Measurements from ENCODE around the gene SPDYC.

Gene SPDYC

DNA sequence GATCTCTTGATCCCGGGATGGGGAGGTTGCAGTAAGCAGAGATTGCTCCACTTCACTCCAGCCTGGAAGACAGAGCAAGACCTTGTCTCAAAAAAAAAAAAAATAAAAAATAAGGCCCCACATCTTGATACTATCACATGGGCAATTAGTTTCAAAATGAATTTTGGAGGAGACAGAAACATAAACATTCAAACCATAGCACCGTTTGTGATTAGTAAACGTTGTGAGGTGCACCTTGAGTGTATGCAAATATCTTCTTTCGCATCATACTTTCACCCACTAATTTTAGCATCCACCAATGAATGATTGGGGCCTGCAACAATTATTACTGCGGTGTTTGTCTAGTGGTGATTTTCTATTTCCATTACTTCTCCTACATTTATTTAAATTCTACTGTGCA is 11.0 kb upstream of the SPDYC start:
- no peak overlapping the region for H3K4me3 ChIP-seq (replicated peaks; ENCODE audit: low read depth, low read length)
- no peak for DNase-seq (ENCODE audit: extremely low read depth, low read depth)
- TF ChIP-seq, protein P1, sequence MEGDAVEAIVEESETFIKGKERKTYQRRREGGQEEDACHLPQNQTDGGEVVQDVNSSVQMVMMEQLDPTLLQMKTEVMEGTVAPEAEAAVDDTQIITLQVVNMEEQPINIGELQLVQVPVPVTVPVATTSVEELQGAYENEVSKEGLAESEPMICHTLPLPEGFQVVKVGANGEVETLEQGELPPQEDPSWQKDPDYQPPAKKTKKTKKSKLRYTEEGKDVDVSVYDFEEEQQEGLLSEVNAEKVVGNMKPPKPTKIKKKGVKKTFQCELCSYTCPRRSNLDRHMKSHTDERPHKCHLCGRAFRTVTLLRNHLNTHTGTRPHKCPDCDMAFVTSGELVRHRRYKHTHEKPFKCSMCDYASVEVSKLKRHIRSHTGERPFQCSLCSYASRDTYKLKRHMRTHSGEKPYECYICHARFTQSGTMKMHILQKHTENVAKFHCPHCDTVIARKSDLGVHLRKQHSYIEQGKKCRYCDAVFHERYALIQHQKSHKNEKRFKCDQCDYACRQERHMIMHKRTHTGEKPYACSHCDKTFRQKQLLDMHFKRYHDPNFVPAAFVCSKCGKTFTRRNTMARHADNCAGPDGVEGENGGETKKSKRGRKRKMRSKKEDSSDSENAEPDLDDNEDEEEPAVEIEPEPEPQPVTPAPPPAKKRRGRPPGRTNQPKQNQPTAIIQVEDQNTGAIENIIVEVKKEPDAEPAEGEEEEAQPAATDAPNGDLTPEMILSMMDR (IDR thresholded peaks at IDR 0.05; ENCODE audit: low read depth, low read length, missing control alignments) = no peak

DNA sequence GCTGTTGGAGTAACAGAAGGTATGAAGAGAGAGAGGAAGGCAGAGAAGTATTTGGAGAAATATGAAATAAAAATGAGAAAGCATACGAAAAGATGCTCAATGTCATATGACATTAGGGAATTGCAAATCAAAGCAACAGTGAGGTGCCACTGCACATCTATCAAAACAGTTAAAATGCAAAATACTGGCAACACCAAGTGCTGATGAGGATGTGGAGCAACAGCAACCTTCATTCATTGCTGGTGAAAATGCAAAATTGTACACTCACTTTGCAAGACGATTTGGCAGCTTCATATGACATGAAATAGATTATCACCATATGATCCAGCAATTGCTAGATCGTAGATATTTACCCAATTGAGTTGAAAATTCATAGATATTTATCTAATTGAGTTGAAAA is 9.4 kb upstream of the SPDYC start:
- no peak for DNase-seq (ENCODE audit: extremely low read depth, low read depth)
- TF ChIP-seq, protein P1 (IDR thresholded peaks at IDR 0.05; ENCODE audit: low read depth, low read length, missing control alignments) = no peak
- no peak overlapping the region for H3K4me3 ChIP-seq (replicated peaks; ENCODE audit: low read depth, low read length)

DNA sequence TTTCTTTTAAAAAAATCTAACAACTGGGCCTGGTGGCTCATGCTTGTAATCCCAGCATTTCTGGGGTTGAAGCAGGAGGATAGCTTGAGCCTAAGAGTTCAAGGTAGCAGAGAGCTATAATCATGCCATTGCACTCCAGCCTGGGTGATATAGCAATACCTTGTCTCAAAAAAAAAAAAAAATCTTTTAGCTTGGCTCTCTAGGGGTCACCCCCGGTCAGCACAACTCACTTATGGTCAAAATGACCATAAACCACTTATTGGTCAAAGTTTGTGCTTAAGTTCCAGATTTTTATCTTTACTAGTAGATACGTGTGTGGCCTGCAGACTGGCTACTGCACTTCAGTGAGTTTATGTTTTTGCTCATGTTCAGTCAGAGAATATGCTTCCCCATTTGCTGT is 6.3 kb upstream of the SPDYC start:
- H3K4me3 ChIP-seq (replicated peaks; ENCODE audit: low read depth, low read length) = no peak overlapping the region
- TF ChIP-seq, protein P1 (IDR thresholded peaks at IDR 0.05; ENCODE audit: low read depth, low read length, missing control alignments) = no peak
- no peak for DNase-seq (ENCODE audit: extremely low read depth, low read depth)

DNA sequence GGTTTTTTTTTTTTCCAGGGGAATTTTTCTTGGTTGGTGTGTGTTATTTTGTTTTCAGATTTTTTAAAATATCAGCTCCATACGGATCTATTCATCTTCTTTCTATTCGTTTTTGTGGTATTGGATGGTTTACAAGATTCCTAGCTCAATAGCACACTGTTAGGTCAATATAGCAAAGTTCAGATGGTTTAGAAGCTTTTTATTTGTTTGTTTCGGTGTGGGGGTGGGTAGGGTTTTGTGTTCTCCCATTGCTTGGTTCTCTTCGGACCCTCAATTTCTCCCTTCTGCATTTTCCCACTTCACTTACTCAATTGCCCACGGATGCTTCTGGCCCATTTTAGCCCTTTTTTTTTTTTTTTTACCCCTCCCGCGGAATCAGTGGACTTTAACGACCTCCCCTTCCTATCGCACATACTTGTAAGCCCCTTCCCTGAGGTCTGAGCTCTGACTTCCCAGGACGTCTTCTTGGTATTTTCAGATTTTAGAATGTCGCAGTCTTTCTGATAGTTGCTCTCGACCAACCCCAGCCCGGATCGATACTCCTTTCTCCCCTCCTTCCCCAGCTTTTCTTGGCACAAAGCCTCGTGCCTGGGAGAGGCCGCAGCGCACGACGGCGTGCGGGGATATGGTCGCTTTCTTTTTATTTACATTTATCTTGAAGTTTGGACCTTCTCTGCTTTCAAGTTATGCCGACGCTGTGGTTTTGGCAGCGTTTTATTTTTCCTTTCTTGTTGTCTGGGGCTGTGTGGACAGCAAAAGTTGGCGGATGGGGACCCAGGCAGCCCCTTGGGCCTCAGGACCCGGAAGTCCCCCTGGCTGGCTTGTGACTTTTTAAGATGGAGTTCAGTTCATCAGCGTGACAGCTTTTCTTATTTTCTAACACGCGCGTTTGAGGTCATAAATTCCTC is 4.4 kb upstream of the SPDYC start:
- TF ChIP-seq, protein P1 (IDR thresholded peaks at IDR 0.05; ENCODE audit: low read depth, low read length, missing control alignments) = no peak
- DNase-seq (ENCODE audit: extremely low read depth, low read depth) = no peak
- H3K4me3 ChIP-seq (replicated peaks; ENCODE audit: low read depth, low read length) = no peak overlapping the region

DNA sequence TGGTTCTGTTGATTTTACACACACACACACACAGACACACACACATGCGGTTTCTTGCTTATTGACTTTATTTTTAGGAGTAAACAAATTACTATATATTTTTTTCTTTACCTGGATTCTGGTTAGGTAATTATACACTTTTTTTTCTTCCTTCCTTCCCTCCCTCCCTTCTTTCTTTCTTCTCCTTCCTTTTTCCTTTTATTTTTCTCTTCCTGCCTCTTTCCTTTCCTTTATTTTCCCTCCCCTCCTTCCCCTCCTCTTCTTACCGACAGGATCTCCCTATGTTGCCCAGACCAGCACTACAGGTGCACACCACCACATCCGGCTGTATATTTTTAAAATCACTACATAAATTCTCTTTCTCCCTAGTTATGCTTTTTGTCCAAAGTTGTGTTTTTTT is 3.1 kb upstream of the SPDYC start:
- TF ChIP-seq, protein P1 (IDR thresholded peaks at IDR 0.05; ENCODE audit: low read depth, low read length, missing control alignments) = no peak
- no peak overlapping the region for H3K4me3 ChIP-seq (replicated peaks; ENCODE audit: low read depth, low read length)
- DNase-seq (ENCODE audit: extremely low read depth, low read depth) = no peak

DNA sequence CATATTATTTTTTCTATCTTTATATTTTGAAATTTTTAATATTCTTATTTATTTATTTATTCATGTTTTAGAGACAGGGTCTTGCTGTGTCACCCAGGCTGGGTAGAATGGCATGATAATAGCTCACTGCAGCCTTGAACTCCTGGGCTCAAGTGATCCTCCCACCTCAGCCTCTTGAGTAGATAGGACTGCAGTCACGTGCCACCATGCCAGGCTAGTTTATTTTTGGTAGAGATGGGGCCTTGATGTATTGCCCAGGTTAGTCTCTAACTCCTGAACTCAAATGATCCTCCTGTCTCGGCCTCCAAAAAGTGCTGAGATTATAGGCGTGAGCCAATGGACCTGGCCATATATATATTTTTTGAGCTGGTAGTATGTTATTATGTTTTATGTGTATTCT is 2.4 kb upstream of the SPDYC start:
- H3K4me3 ChIP-seq (replicated peaks; ENCODE audit: low read depth, low read length) = no peak overlapping the region
- no peak for DNase-seq (ENCODE audit: extremely low read depth, low read depth)
- TF ChIP-seq, protein P1 (IDR thresholded peaks at IDR 0.05; ENCODE audit: low read depth, low read length, missing control alignments) = no peak

Data from HFF-Myc (cell line).